K562 (cell line): ENCODE results near the gene GET4. TPM values are rescaled to one million over a fixed set of nuclear protein-coding genes. Genes with fewer than 3 reads are reported as not detected.

ENCODE experiments used
- CBFA2T2 ChIP-seq: fragments of 450-650 bp; conservative IDR thresholded peaks from 2 replicates; pipeline ENCODE4 v1.6.1; 2017; ENCODE audit warnings: mild to moderate bottlenecking
- CBX1 ChIP-seq: sonication (generic); IDR thresholded peaks from 2 replicates; pipeline ENCODE4 v1.6.1; 2016; ENCODE audit warnings: antibody characterized with exemption, low read depth, mild to moderate bottlenecking
- CREB5 ChIP-seq: fragments of 250-450 bp; sonication (Bioruptor Pico); IDR thresholded peaks from 2 replicates; pipeline ENCODE4 v1.5.0; 2020; ENCODE audit warnings: mild to moderate bottlenecking
- E2F4 ChIP-seq: sonication (generic); formaldehyde crosslinking; IDR thresholded peaks from 2 replicates; pipeline ENCODE4 v1.8.0; 2022; ENCODE audit warnings: mild to moderate bottlenecking, low read depth, missing genetic modification reagents
- FOXJ2 ChIP-seq: fragments of 200-800 bp; sonication (Bioruptor generic); IDR thresholded peaks from 2 replicates; pipeline ENCODE4 v1.6.1; 2016; ENCODE audit warnings: missing genetic modification characterization, missing compliant biosample characterization
- MGA ChIP-seq: fragments of 450-650 bp; IDR thresholded peaks from 2 replicates; pipeline ENCODE4 v1.6.1; 2016; ENCODE audit warnings: mild to moderate bottlenecking, moderate library complexity
- MIER1 ChIP-seq: fragments of 450-650 bp; IDR thresholded peaks from 2 replicates; pipeline ENCODE4 v1.6.1; 2016; ENCODE audit warnings: antibody characterized with exemption, mild to moderate bottlenecking, low read depth
- MTA3 ChIP-seq: fragments of 450-650 bp; formaldehyde crosslinking; IDR thresholded peaks from 2 replicates; pipeline ENCODE4 v1.6.1; 2017; ENCODE audit warnings: mild to moderate bottlenecking, borderline replicate concordance
- NR2C1 ChIP-seq, 2 experiments: fragments of 450-650 bp; IDR thresholded peaks; 2 replicates each; pipeline ENCODE4 v1.6.1; 2017; ENCODE audit warnings: mild to moderate bottlenecking in 2 of 2, antibody characterized with exemption in 1 of 2, inconsistent platforms in 1 of 2, missing compliant biosample characterization in 1 of 2, missing genetic modification characterization in 1 of 2
- SAFB2 ChIP-seq: fragments of 200-400 bp; formaldehyde crosslinking; IDR thresholded peaks from 2 replicates; pipeline ENCODE4 v1.6.1; 2018; ENCODE audit warnings: borderline replicate concordance, low read length, low read depth, moderate library complexity; ENCODE audit not compliant: severe bottlenecking
- SLC30A9 ChIP-seq: fragments of 250-450 bp; sonication (Bioruptor Pico); IDR thresholded peaks from 2 replicates; pipeline ENCODE4 v1.8.0; 2022; ENCODE audit warnings: mild to moderate bottlenecking, moderate library complexity
- SRSF1 ChIP-seq: fragments of 200-400 bp; formaldehyde crosslinking; IDR thresholded peaks from 2 replicates; pipeline ENCODE4 v1.6.1; 2017; ENCODE audit warnings: mild to moderate bottlenecking, low read depth, low read length, moderate library complexity
- ZNF143 ChIP-seq: sonication (generic); formaldehyde crosslinking; IDR thresholded peaks from 2 replicates; pipeline ENCODE4 v1.9.0; 2022; ENCODE audit warnings: mild to moderate bottlenecking, missing genetic modification reagents
- ZNF384 ChIP-seq: IDR thresholded peaks from 2 replicates; pipeline ENCODE4 v1.6.1; 2012; ENCODE audit warnings: low read depth, low read length, improper control_type of control experiment
- ZNF668 ChIP-seq: fragments of 250-450 bp; sonication (Bioruptor Pico); IDR thresholded peaks from 2 replicates; pipeline ENCODE4 v1.8.0; 2022; ENCODE audit warnings: mild to moderate bottlenecking, inconsistent platforms
- polyA plus RNA-seq, 8 experiments: library from polyadenylated mRNA; depleted of rRNA in 4 of 8; stranded (reverse) in 5 of 8; unstranded in 3 of 8; fragments of >200 nt; fragmentation: Nextera tagmentation in 2 of 8; fragmentation: Illumina TruSeq in 1 of 8; extraction: Ambion mirVana in 2 of 8; extraction: Trizol in 1 of 8; gene quantifications; 2 replicates each; pipeline versions ENCODE4 v1.2.1 to v1.2.3, GENCODE V29; 2011 to 2014; ENCODE audit warnings: inconsistent platforms in 1 of 8, missing spikeins in 1 of 8
- total RNA-seq, 7 experiments: library from RNA; depleted of rRNA in 6 of 7; stranded (reverse); fragments of >200 nt in 6 of 7; fragmentation: Illumina TruSeq in 2 of 7; extraction: Trizol in 2 of 7; gene quantifications; 2 replicates each; pipeline versions ENCODE4 v1.2.1 to v1.2.3, GENCODE V29; 2011 to 2021; ENCODE audit warnings: low replicate concordance in 1 of 7

The GET4 gene
- total and polyA plus RNA-seq, 9 of the 15 experiments (the other 6 are each of a cell fraction or from before 2014, with no cell fraction given) = 0.99 to 122 (median 40.4) TPM

- TF ChIP-seq SAFB2 (no peak), CBX1 (no peak), FOXJ2 (no peak), CBFA2T2 (no peak), MIER1 (no peak), ZNF668 (no peak), ZNF143 (CRISPR knock-in tag) (no peak), E2F4 (CRISPR knock-in tag) (no peak), SRSF1 (no peak), CREB5 (CRISPR knock-in tag) (no peak), MGA (no peak; the same call in 1 of the 2 replicates), NR2C1 (IDR thresholded peaks at IDR 0.05) (no peak), NR2C1 (tag; IDR thresholded peaks at IDR 0.05) (no peak), SLC30A9 (no peak), MTA3 (no peak), ZNF384 (no peak)
These were observed 44.7 kb upstream of the GET4 start (continued) for GRCh38 chr7:831596-832166.
